Measurements from ENCODE around the gene DSEL. TPM values are rescaled to one million over a fixed set of nuclear protein-coding genes. Genes with fewer than 3 reads are reported as not detected.

DSEL gene
- total RNA-seq, 4 donors from 2014 or later = 8.6 to 10.0 (median 9.1) TPM

DNA sequence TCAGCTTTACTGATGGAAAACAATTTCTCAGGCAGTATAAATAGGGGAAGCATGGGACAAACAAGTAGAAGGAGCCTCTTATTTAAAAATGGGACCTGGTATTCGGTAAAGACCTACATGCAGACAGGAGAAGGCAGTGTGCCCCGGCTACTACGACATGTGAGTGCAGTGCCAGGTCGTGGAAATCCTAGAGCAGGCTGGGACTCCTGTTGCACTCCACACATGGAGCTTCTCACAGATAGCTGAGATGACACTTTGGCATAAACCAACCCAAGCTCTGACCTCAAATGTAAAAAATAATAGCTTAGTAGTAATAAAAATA is 885 bp upstream of the DSEL start:
- no peaks in the 10 kb centered on the region for H3K36me3 ChIP-seq
- peak overlapping the region; percentile 89 to 93 (median 91) for H3K27ac ChIP-seq (replicated peaks in 1 of 4)
- TF ChIP-seq EP300 (IDR thresholded peaks at IDR 0.05) (no peak), POLR2AphosphoS5 (IDR thresholded peaks at IDR 0.05) (no peak), POLR2A (IDR thresholded peaks at IDR 0.05; ENCODE audit: low read depth) (no peak)
- TF ChIP-seq, protein P1, sequence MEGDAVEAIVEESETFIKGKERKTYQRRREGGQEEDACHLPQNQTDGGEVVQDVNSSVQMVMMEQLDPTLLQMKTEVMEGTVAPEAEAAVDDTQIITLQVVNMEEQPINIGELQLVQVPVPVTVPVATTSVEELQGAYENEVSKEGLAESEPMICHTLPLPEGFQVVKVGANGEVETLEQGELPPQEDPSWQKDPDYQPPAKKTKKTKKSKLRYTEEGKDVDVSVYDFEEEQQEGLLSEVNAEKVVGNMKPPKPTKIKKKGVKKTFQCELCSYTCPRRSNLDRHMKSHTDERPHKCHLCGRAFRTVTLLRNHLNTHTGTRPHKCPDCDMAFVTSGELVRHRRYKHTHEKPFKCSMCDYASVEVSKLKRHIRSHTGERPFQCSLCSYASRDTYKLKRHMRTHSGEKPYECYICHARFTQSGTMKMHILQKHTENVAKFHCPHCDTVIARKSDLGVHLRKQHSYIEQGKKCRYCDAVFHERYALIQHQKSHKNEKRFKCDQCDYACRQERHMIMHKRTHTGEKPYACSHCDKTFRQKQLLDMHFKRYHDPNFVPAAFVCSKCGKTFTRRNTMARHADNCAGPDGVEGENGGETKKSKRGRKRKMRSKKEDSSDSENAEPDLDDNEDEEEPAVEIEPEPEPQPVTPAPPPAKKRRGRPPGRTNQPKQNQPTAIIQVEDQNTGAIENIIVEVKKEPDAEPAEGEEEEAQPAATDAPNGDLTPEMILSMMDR (IDR thresholded peaks at IDR 0.05) = no peak
- H3K4me1 ChIP-seq = peaks cover 12 to 54% (median 50%) of the 10 kb centered on the region in 4 donors
- WGBS = 10% methylated on average over 4 of the region's 4 CpGs
- no peaks in the 10 kb centered on the region for H3K9me3 ChIP-seq
- no peak for DNase-seq (ENCODE audit: extremely low spot score)
- peak overlapping the region; percentile 82 to 96 (median 88) for H3K4me3 ChIP-seq
- H3K27me3 ChIP-seq = no peaks in the 10 kb centered on the region
- intact Hi-C loops (cut with DNase I) = loop anchor here (10.0 kb wide), 2 partner anchors 197 to 303 kb away; no protein-coding TSS in a partner anchor

DNA sequence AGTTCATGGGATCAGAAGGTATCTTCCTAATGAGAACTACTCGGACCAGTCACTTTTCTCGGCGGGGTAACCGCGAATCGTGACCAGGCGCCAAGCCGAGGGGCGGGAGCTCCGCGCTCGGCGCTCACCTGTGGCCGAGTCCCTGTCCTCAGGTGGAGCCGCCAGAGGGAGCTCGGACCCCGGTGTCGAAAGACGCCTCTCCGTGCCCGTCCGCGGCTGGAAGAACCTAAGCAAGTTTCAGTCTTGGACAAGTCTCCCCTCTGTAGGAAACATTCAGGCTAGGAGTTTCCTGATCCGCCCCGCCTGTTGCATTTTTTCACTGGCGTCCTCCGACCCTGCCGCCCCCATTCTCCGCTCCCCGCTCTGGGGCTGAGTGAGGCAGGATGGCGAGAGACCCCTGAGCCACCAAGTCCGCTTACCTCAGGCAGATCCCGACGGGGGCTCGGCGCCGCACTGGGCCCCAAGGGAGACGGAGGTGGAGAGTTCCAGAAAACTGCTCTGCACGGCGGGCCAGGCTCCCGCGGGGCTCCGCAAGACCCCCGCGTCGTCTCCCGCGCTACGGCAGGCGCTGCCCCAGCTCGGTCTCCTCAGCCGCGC is 480 bp downstream of the DSEL start:
- Histone ChIP-seq H3K4me1 (peaks cover 12 to 48% (median 44%) of the 10 kb centered on the region in 4 donors), H3K4me3 (peak overlapping the region; percentile 82 to 96 (median 88)), H3K9me3 (no peaks in the 10 kb centered on the region), H3K27me3 (no peaks in the 10 kb centered on the region), H3K36me3 (no peaks in the 10 kb centered on the region), H3K27ac (replicated peaks in 1 of 4) (peak overlapping the region; percentile 89 to 93 (median 91))
- TF ChIP-seq, protein P1 (IDR thresholded peaks at IDR 0.05) = peak; percentile 68 to 80 (median 76)
- TF ChIP-seq POLR2A (IDR thresholded peaks at IDR 0.05; ENCODE audit: low read depth) (no peak), POLR2AphosphoS5 (IDR thresholded peaks at IDR 0.05) (peak in 1 of 2 donors; percentile 43), EP300 (IDR thresholded peaks at IDR 0.05) (no peak)
- WGBS = under 1% methylated on average over 31 of the region's 53 CpGs
- peak; percentile 96 for DNase-seq (ENCODE audit: extremely low spot score)
- intact Hi-C loops (cut with DNase I) = loop anchor here (10.0 kb wide), 2 partner anchors 199 to 301 kb away; no protein-coding TSS in a partner anchor

DNA sequence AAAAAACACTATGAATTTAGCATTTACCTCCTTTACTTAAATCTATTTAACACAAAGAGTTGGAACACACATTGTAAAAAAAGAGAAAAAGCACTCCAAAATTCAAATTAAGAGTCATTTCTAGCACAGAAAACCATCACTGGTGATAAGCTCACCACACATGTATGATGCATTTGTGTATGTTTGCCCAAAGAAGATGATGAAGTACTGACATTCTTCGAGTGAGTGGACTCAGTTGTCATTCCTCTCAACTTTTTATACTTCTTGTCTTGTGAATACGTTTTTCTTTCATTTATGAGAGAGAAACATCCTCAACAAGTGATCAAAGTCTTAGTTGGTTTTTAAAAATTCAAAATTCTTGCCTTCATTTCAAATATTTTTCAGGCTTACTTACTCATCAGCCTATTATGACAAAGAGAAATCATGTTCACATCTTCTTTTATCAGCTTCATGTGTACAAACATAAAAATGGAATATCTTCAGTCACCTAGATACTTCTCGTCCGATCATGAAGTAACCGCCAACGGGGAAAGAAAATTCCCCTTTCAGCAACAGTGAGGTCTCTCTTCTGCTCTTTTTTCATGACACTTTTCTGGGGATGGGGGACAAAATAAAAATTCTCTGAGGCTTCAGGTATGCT is 1.5 kb downstream of the DSEL start:
- Histone ChIP-seq H3K27ac (replicated peaks in 1 of 4) (no peak overlapping the region), H3K9me3 (no peaks in the 10 kb centered on the region), H3K27me3 (no peaks in the 10 kb centered on the region), H3K36me3 (no peaks in the 10 kb centered on the region), H3K4me1 (peaks cover 12 to 39% (median 34%) of the 10 kb centered on the region in 4 donors), H3K4me3 (peak overlapping the region; percentile 82 to 96 (median 88))
- DNase-seq (ENCODE audit: extremely low spot score) = no peak
- intact Hi-C loops (cut with DNase I) = loop anchor here (10.0 kb wide), 2 partner anchors 200 to 300 kb away; no protein-coding TSS in a partner anchor
- 71% methylated on average over 6 of the region's 6 CpGs for WGBS
- TF ChIP-seq POLR2AphosphoS5 (IDR thresholded peaks at IDR 0.05) (no peak), EP300 (IDR thresholded peaks at IDR 0.05) (no peak), POLR2A (IDR thresholded peaks at IDR 0.05; ENCODE audit: low read depth) (no peak)
- TF ChIP-seq, protein P1 (IDR thresholded peaks at IDR 0.05) = no peak

DNA sequence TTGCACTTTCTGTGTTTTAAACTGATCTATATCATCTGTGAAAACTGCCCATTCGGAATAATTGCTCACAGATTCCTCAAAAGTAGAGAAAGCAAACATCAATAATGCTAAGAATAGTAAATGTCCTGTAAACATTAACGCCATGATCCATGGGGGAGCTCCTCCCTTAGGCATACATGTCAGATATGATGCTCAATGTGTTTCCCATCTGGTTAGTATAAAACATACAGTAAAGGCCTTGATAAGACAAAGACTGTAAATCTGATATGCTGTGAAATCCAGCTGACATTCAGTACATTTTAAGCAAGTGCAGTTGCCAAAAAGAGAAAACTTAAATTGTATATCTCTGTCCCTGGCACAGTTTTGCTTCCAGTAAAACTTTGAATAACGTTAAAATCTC is 2.1 kb downstream of the DSEL start:
- Histone ChIP-seq H3K4me1 (peaks cover 12 to 35% (median 29%) of the 10 kb centered on the region in 4 donors), H3K27ac (replicated peaks in 1 of 4) (no peak overlapping the region), H3K9me3 (no peaks in the 10 kb centered on the region), H3K4me3 (no peak overlapping the region), H3K36me3 (no peaks in the 10 kb centered on the region), H3K27me3 (no peaks in the 10 kb centered on the region)
- TF ChIP-seq, protein P1 (IDR thresholded peaks at IDR 0.05) = no peak
- TF ChIP-seq POLR2A (IDR thresholded peaks at IDR 0.05; ENCODE audit: low read depth) (no peak), POLR2AphosphoS5 (IDR thresholded peaks at IDR 0.05) (no peak), EP300 (IDR thresholded peaks at IDR 0.05) (no peak)
- intact Hi-C loops (cut with DNase I) = loop anchor here (10.0 kb wide), 2 partner anchors 200 to 300 kb away; no protein-coding TSS in a partner anchor
- no peak for DNase-seq (ENCODE audit: extremely low spot score)
- WGBS = 74% methylated on average over 3 of the region's 3 CpGs
